Stimulated activated CD4-positive, alpha-beta T cell treated with anti-CD3 and anti-CD28 coated beads, TNF-alpha, amount 100 ng/mL, for 4 hours (primary cell): ENCODE measurements around the gene HYDIN.

ENCODE experiments used
- DNase-seq, 3 experiments: peaks; one replicate each; pipeline ENCODE4 v3.0.0-alpha.2; 2020; ENCODE audit warnings: low read depth in 3 of 3

The HYDIN gene

DNA sequence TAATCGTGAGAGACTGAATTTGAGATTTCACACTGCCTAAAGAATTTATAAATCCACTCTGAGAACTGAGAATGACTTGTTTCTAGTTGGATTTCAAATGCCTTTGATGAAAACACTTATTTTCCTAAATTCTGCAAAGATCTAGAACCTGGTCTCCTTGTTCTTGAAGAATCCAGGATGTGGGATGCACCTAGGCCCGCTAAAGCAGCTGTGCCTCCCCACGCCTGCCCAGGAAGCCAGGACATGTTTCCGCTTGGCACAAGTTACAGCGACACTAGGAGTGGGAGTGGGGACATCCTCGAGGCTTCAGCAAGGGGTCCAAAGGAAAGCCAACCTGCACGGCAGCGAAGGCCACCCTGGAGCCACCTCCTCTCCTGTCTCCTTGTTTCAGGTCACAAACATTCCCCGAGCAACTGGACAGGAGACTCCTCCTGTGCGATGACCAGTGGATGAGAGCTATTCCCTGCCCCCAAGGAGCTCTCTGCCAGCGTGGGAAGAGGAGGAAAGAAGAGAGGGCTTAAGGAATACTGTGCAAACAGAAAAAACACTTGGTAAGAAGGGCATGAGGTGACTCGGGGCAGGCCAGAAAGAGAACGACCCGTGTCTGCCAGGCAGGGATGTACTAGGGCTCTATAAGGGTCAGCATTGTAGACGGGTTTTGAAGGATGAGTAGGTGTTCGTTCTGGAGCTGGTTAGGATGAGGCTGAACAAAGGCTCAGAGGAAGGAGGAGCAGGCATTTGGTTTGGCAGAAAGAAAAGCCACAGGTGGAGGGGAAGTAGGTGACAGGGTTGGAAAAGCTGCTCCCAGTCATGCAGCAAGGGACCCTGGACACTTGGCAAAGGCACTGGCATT, 440.7 kb downstream of the HYDIN start:
- DNase-seq: no peak

DNA sequence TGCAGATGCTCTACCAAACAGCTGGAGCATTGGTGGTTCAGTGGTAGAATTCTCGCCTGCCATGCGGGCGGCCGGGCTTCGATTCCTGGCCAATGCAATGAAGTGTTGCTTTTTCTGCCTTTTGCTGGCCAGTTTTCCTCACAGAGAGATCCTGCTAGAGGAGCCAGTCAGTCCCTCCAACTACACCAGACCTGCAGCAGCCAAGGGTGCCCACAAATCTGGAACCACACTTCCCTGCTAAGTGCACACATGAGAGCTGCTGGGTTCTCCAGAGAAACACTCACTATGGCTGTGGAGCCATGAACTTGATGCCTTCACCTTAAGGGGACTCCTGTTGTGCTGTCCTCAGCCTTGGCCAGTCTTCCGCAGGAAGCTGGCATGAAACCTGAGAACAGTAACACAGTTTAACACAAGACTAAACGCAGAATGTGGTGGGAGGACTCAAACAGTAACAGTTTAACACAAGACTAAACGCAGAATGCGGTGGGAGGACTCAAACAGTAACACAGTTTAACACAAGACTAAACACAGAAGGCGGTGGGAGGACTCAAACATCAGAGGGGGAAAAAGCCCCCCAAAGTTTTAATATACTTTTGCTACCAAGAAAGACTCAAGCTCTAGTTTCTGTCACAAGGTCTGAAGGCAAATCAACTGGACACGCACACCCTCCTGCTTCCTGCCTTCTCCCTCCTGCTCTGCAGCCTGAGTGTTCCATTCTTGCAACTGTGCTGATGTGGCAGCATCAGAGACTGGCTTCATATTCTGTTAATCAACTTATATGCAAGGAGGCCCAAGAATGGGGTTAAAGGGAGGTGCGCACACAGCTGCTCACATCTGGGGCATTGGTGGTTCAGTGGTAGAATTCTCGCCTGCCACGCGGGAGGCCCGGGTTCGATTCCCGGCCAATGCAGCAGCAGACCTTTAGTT, 441.6 kb downstream of the HYDIN start:
- DNase-seq: no peak

DNA sequence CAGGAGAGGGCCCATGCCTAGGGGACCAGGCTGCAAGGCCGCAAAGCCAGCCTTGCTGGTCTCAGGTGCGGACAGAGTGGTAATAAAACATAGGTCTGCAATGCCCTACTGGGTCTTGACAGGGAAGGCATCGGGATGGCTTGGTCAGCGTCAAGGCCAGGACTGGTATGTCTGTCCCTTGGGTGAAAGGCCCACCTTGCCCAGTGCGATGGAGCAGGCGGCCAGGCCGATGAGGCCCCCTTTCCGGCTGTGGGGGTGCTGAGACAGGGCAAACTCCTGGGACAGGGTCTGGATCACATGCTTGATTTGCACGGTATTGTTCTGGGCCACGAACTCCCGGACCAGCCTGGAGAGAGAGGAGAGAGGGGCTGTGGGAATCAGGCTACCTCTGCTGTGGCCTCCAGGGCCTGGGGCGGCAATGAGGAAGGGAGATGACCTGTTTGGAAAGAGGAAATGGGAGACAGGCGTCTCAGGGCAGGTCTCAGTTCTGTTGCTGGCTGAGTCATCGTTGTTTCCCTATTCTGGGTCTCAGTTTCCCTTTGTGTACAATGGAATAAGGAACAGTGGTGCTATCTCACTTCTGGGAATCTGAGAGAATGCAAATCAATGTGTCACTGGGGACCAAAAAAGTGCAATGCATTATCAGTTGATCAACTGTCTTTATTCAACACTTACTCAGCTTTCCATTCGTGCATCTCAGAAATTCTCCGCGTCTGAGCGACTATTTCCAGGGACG, 444.3 kb downstream of the HYDIN start:
- DNase-seq: no peak

DNA sequence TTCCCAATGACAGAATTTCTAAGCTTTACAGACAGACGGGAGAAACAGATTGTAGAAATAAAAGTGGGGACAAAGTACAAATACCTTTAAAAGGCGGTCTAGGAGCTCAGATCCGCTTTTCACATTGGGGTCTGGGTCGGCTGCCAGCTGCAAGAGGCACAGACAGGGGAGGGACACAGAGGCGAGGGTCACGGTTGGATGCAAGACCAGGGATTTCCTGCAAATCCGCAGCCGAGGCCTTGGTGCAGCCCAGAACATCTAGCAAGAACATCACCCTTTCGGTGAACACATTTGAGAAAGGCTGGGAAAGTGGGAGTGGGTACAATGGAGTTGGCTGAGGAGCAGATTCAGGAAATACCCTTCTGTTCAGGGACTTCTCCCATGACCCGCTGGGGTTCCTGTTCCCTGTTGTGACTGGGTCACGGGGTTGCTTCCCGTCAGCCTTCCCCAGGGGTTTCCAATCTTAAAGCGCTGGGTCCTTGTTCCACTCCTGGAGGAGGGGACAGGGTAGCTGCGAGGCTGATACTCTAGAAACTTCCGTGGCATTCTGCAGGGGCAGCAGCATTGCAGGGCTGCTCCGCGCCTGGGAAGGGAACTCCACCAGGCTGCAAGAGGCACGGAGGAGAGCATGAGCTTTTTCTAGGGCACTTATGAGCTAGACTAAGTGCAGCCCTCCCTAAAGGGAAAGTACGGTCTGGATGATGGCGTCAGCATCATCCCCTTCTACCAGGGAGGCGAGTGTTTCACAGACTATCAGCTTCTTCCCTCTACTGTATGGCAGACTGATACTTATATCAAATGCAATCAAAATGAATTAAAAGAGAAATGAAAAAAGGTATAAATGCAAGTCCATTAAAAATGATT, 445.6 kb downstream of the HYDIN start:
- DNase-seq: no peak

DNA sequence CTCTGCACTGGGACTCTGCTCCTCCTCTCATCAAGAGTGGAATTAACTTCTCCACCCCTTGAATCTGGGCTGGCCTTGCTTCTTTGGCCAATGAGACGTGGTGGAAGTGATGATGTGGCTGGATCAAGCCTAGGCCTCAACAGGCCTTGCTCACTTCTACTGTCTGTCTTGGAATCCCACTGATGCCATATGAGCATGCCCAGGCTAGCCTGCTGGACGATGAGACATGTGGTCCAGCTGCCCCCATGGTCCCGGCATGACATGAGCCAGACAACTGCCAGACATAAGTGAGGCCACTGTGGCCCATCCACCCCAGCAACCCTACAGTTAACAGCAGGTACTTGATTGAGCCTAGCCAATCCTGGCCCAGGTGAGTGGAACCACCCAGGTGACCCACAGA, 448.3 kb downstream of the HYDIN start:
- DNase-seq: no peak

DNA sequence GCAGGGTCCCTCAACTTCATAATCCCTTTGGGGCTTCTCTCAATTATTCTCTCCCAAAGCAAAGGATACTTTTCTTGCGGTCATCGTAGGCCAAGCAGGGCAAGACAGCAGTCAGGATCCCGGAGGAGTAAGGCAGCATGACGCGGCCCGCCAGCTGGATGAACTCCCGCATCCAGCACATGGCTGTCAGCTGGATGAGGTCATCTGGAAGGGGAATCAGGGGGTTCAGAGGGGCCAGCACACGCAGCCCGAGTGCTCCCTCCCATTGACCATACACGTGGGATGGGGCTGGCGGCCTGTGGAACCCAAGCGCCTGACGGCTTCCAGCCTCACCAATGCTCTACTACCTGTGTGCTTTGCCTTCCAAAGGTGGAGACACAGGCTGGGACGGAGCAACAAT, 448.7 kb downstream of the HYDIN start:
- DNase-seq: no peak

DNA sequence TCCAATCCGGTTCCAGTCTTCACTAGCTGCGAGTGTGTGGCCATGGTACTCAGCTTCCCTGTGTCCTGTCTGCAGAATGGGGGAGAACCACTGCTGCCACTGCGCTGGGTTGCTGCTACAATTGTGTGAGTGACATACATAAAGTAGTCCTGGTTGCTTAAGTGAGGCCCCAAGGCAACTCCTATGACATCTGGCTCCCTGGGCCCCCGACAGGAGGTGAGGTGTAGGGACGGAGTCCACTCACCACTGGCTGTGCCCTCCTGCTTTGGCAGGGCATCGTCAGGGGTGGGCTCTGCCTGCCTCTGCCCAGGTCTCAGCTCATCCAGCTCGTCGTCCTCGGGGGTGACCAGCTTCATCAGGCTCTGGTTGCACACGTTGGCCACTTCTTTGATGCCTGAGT, 450.0 kb downstream of the HYDIN start:
- no peak for DNase-seq

DNA sequence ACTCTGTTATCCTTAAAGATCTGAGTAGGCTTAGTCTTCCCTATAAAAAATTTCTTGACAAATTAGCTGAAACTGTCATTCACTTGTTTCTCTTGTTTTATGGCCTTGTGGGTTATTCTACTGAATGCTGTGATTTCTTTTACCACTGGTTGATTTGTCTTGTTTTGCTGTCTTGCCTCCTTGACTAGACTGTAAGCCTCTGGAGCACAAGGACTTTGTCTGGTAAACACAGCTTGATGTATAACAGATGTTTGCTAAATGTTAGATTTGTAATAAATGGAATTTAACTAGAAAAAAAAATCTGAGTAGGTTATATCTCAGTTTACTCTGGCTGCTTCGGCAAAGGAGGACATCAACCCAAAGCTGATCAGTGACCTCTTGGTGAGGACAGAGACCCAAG, 451.2 kb downstream of the HYDIN start:
- DNase-seq: no peak

DNA sequence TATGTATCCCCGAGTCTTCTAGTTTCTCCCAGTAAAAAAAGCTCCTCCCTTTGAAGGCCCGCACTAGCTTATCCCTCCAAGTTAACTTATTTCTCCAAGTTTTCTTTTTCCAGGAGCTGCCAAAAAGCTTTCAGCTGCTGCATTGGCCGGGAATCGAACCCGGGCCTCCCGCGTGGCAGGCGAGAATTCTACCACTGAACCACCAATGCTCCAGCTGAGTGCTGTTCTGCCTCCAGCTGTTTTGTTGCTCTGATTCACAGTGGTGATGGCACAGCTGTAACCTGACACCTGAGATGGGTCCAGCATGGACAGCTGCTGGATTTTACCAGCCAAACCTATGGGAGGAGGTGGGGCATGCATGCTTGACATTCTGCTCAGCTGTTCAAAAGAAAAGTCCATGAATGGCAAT, 451.6 kb downstream of the HYDIN start:
- no peak for DNase-seq

DNA sequence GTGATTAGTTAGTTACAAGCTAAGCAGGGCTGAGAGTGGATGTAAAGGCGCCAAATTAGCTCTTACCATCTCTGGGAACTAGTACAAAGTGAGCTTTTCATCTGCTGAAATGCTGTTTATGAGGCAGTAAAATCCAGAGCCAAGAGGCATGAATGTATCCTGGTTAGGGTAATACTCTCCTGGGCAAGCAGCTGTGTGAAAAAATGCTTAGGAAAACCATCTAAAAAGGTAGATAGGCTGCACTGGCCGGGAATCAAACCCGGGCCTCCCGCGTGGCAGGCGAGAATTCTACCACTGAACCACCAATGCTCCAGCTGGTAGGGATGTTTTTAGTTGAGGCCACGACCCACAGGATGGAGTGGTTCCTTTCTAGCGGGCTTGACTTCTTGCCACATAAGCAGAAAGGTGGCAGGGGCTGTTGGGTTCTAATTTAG, 452.5 kb downstream of the HYDIN start:
- DNase-seq: no peak

DNA sequence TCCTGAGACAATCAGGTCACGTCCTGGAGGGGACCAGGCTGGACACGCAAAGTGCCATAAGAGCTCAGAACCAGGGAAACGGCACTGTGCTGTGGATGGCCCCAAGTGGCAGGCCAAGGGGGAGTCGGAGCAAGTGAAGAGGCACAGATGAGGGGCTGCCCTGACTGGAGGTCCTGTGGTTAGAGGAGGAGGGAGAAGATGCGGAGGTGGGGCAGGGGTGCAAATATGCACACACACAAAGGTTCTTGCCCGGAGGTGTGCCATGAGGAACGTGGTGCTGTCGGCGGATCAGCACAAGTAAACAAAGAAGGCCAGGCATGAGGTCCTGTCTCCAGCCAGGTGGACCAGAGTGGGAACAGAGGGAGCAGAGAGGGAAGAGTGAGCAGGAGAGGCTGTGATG, 453.0 kb downstream of the HYDIN start:
- no peak for DNase-seq

DNA sequence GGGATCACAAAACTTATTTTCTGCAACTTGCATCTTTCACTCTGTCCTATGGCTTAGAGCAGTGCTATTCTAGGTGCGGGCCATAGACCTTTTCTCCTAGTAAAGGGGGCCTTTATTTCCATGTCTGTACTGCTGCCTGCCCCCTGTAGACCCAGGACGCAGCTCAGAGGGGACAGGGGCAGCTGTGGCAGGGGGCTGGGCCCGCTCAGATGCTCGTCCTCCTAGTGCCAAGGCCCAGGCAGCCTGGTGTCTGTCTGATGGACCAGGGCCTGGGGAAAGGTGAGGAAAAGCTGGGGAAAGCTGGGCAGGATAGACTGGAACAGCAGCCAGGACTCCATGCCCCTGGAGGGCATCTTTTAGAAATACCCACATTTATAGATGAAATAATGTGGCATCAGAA, 455.1 kb downstream of the HYDIN start:
- no peak for DNase-seq

DNA sequence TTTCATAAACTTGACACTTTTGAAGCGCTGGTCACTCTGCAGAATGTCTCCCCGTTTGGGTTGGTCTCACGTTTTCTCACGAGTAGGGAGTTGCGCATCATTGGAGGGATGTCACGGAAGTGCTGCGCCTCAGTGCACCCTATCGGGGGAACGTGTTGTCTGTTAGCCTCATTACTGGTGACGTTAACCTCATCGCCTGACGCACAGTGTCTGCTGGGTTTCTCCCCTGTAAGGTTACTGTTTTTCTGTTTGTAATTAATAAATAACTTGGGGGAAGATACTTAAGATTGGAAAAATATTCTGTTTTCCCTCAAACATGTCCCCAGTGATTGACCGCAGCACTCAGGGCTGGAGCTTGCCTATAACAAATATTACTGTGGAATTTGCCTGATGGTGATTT, 456.3 kb downstream of the HYDIN start:
- no peak for DNase-seq

DNA sequence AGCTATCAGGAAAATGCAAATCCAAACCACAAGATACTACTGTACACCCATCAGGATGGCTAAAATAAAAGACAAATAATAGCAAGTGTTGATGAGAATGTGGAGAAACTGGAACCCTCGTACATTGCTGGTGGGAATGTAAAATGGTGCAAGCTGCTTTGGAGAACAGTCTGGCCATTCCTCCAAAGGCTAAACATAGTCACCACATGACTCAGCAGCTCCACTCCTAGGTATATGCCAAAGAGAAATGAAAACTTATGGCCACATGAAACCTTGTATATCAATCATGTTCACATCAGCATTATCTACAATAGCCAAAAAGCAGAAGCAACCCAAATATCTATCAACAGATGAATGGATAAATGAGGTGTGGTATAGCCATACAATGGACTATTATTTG, 458.0 kb downstream of the HYDIN start:
- DNase-seq: no peak

DNA sequence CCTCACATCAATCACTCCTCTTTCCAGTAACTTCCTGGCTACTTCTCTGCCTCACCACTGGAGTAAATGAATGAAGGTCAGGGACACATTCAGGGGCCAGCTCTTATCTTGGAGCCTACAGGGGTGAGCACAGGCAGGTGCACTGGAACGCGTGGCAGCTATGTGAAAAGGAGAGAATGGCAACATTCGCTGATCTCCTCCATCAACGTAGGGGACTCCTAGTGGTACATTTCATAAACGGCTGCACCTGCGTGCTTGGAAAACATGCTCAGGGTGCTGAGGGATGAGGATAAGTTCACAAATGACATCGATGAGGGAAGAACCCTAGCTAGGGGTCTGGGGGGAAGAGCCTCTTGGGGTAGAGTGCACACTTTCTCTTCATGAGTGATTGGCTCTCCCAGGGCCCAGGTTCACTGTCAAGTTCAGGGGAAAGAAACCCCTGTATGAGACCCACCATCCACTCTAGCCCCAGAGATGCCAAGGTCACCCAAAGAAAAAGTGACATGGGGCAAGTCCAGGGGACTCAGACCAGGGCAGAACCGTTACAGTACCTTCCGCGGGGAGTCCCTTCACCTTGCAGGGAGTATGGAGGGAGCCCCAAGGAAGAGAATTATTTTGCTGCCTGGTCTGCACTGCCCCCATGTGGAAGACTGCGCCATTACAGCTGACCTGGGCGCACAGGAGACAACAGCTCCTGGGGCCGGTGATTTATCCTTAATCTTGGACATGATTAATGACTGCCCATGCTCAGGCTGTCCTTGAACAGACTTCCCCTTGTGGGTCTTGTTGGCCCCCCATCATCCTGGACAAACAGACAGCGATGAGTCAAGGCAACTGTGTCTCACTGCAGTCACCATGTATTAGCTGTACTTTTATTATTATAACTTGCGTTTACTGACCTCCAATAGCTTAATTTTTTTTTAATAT, 459.6 kb downstream of the HYDIN start:
- peak in 1 of 3 experiments; percentile 26 for DNase-seq

DNA sequence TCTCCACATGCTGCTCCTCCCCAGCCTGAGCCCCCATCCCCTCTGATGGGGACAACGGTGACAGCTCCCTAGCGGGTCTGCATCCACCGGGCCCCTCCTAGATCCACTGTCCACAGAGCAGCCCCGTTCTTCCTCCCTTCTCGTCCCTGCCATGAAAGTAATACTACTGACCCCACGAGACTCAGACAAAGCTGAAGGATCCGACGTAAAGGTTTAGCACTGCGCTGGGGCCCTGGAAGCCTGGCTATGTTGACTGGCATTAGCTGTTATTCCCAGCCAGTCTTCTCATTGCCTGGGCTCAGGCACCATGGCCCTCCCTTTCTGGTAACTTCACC, 460.3 kb downstream of the HYDIN start:
- no peak for DNase-seq

DNA sequence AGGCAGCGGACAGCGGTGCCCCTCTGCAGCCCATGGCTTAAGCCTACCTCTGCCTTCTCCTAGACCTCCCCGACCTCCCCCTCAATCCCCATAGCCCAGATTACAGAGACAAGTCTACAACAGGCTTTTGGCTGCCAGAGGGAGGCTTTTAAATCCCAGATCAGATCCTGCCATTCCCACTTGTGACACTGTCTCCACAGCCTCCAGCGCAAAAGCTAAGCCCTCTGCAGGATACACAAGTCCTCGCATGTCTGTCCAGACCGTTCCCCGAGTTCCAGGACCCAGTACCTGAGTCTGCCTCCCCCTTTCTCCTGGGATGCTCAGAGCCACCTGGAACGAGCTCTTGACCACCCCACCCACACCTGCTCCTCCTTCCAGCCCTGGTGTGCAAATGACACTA, 460.8 kb downstream of the HYDIN start:
- no peak for DNase-seq

DNA sequence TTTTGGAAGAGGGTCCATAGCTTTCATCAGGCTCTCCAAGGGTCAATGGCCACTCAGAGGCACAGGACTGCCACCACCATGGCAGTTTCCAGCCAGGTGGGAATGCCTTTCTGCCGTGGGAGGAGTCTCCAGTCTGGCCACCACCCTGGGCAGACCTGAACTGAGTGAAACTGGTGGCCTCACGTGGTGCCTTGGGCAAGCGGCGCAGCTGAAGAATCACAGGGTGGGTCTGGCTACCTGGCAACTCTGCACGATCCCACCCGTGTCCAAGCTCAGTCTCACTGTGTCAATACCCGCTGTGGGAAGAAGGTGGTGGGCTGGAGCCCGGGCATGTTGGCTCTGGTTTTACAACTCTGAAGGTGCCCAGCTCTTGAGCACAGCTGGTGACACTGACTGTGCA, 461.4 kb downstream of the HYDIN start:
- no peak for DNase-seq

DNA sequence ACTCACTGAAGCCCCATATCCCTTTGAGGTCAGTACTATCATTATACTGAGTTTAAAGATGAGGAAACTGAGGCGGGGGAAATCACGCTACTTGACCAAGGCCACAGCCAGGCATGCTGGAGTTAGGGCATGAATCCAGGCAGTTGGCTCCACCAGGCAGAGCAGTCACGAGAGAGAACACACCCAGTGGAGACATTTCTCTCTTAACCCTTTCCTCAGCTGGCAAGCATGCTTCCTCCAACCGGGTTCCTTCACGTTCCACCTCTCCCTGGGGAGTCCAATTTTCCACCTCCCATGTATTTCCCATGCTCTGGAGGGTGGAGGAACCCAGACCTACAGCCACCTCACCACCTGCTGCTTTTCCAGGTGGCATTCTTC, 462.3 kb downstream of the HYDIN start:
- DNase-seq: no peak
